Upper lobe of left lung (tissue), 6 donors: ENCODE results near the gene KIF1A. TPM values are rescaled to one million over a fixed set of nuclear protein-coding genes. Genes with fewer than 3 reads are reported as not detected.

Experiments used
- ATAC-seq, 2 donors: fragments of 200-7000 bp; cut with Tn5 transposase; one replicate each; pipeline ENCODE4 v1.9.1; 2022; ENCODE audit warnings: mild to moderate bottlenecking in 2 of 2, moderate library complexity in 2 of 2; ENCODE audit not compliant: low FRiP score in 2 of 2
- DNase-seq, 2 donors: peaks; one replicate each; pipeline ENCODE4 v3.0.0-alpha.2; 2019 to 2020
- H3K27ac ChIP-seq, 4 donors: fragments of 200-600 bp; sonication (generic); one replicate each; pipeline ENCODE4 v1.5.1; 2016 to 2019
- H3K27me3 ChIP-seq, 4 donors: fragments of 200-600 bp; sonication (generic); one replicate each; pipeline ENCODE4 v1.5.1; 2017 to 2019
- H3K36me3 ChIP-seq, 4 donors: fragments of 200-600 bp; sonication (generic); one replicate each; pipeline ENCODE4 v1.5.1; 2016 to 2019
- H3K4me1 ChIP-seq, 4 donors: fragments of 200-600 bp; sonication (generic); one replicate each; pipeline ENCODE4 v1.5.1; 2018 to 2019
- H3K4me3 ChIP-seq, 4 donors: fragments of 200-600 bp; sonication (generic); one replicate each; pipeline ENCODE4 v1.5.1; 2017 to 2019; ENCODE audit warnings: mild to moderate bottlenecking in 2 of 4, moderate library complexity in 1 of 4
- H3K9me3 ChIP-seq, 4 donors: fragments of 200-600 bp; sonication (generic); one replicate each; pipeline ENCODE4 v1.5.1; 2018 to 2019
- CTCF ChIP-seq, 6 experiments: fragments of 450-650 bp in 4 of 6; fragments of 200-600 bp in 2 of 6; sonication (generic) in 2 of 6; IDR thresholded peaks; one replicate each; pipeline ENCODE4 v1.5.1; 2016 to 2019; ENCODE audit warnings: antibody characterized with exemption in 6 of 6
- EP300 ChIP-seq, 4 donors: sonication (generic); formaldehyde crosslinking; IDR thresholded peaks; one replicate each; pipeline ENCODE4 v1.5.1; 2017; ENCODE audit warnings: antibody characterized with exemption in 4 of 4, control low read depth in 2 of 4
- POLR2A ChIP-seq, 4 donors: fragments of 450-650 bp; IDR thresholded peaks; one replicate each; pipeline ENCODE4 v1.5.1; 2016 to 2017; ENCODE audit warnings: antibody characterized with exemption in 4 of 4, mild to moderate bottlenecking in 2 of 4
- POLR2AphosphoS5 ChIP-seq, 2 donors: sonication (generic); formaldehyde crosslinking; IDR thresholded peaks; one replicate each; pipeline ENCODE4 v1.5.1; 2017; ENCODE audit warnings: antibody characterized with exemption in 2 of 2
- WGBS, 2 donors: methylation state at CpG; one replicate each; pipeline ENCODE4 v1.1.5; 2017 to 2018; 5-methylcytosine and 5-hydroxymethylcytosine counted together
- total RNA-seq, 6 donors: library from RNA; depleted of rRNA in 4 of 6; stranded (reverse); fragments of >200 nt in 4 of 6; gene quantifications; one replicate each; pipeline versions ENCODE4 v1.1.0 to v1.2.1, GENCODE V29; 2016 to 2021
- donor health status: DM: no; HTN: no; CAD: no; lungs with moderate emphysema.
- donor health status: DM: no; HTN: yes; CAD: no; lungs with severe emphysema.

KIF1A gene
- total RNA-seq, 6 donors from 2014 or later: 0.15 to 1.2 (median 0.35) TPM; not detected in 2

GRCh38 chr2:240707043-240707756 is 112.8 kb downstream of the KIF1A start:
- H3K9me3 ChIP-seq: no peaks in the 10 kb centered on the region
- ATAC-seq: no peak

GRCh38 chr2:240705204-240705791 is 114.7 kb downstream of the KIF1A start:
- no peak overlapping the region for H3K27ac ChIP-seq
- no peaks in the 10 kb centered on the region for H3K9me3 ChIP-seq
- no peaks in the 10 kb centered on the region for H3K4me1 ChIP-seq
- H3K27me3 ChIP-seq: peaks cover 0 to 4% (median 0%) of the 10 kb centered on the region in 4 donors
- H3K4me3 ChIP-seq: no peak overlapping the region
- no peak for ATAC-seq
- DNase-seq: no peak
- TF ChIP-seq POLR2AphosphoS5 (IDR thresholded peaks at IDR 0.05) (no peak), POLR2A (IDR thresholded peaks at IDR 0.05) (no peak), EP300 (IDR thresholded peaks at IDR 0.05) (no peak), CTCF (IDR thresholded peaks at IDR 0.05) (no peak)
- 55 to 63% methylated on average over 12 of the region's 12 CpGs for WGBS, 2 donors
- H3K36me3 ChIP-seq: no peaks in the 10 kb centered on the region

More at GRCh38 chr2:240707043-240707756, 112.8 kb downstream of the KIF1A start:
- TF ChIP-seq POLR2A (IDR thresholded peaks at IDR 0.05) (no peak), POLR2AphosphoS5 (IDR thresholded peaks at IDR 0.05) (no peak), EP300 (IDR thresholded peaks at IDR 0.05) (no peak), CTCF (IDR thresholded peaks at IDR 0.05) (no peak)
- Histone ChIP-seq H3K4me1 (no peaks in the 10 kb centered on the region), H3K36me3 (no peaks in the 10 kb centered on the region), H3K4me3 (no peak overlapping the region), H3K27me3 (no peaks in the 10 kb centered on the region), H3K27ac (no peak overlapping the region)
- 69 to 75% methylated on average over 15 of the region's 15 CpGs for WGBS, 2 donors
- no peak for DNase-seq

- Histone ChIP-seq H3K36me3 (no peaks in the 10 kb centered on the region), H3K9me3 (no peaks in the 10 kb centered on the region), H3K27me3 (peaks cover 0 to 4% (median 0%) of the 10 kb centered on the region in 4 donors), H3K27ac (no peak overlapping the region), H3K4me1 (no peaks in the 10 kb centered on the region), H3K4me3 (no peak overlapping the region)
- 61 to 79% methylated on average over 17 to 19 of the region's 19 CpGs for WGBS, 2 donors
- TF ChIP-seq POLR2AphosphoS5 (IDR thresholded peaks at IDR 0.05): no peak
- TF ChIP-seq CTCF (IDR thresholded peaks at IDR 0.05): no peak
- ATAC-seq (no peak), DNase-seq (peak in 1 of 2 donors; percentile 75)
These were observed 115.4 kb downstream of the KIF1A start for GRCh38 chr2:240704651-240705050.

GRCh38 chr2:240703417-240704341 is 116.3 kb downstream of the KIF1A start:
- Histone ChIP-seq H3K4me3 (no peak overlapping the region), H3K36me3 (no peaks in the 10 kb centered on the region), H3K27ac (no peak overlapping the region), H3K27me3 (peaks cover 0 to 4% (median 0%) of the 10 kb centered on the region in 4 donors), H3K4me1 (no peaks in the 10 kb centered on the region), H3K9me3 (no peaks in the 10 kb centered on the region)
- TF ChIP-seq POLR2AphosphoS5 (IDR thresholded peaks at IDR 0.05) (no peak), CTCF (IDR thresholded peaks at IDR 0.05) (no peak), EP300 (IDR thresholded peaks at IDR 0.05) (no peak), POLR2A (IDR thresholded peaks at IDR 0.05) (no peak)
- ATAC-seq: no peak
- 45 to 74% methylated on average over 4 to 18 of the region's 18 CpGs for WGBS, 2 donors
- peak in 1 of 2 donors; percentile 57 for DNase-seq
